GM12878 (cell line): ENCODE data around the gene CABP7. TPM values are rescaled to one million over a fixed set of nuclear protein-coding genes. Genes with fewer than 3 reads are reported as not detected.

Source experiments
- ATAC-seq: fragments of 200-7000 bp; cut with Tn5 transposase; 3 replicates; pipeline ENCODE4 v1.9.1; 2020; ENCODE audit warnings: mild to moderate bottlenecking, moderate library complexity
- BruUV-seq: library from RNA; stranded (reverse); fragments of 400-500 nt; replicated peaks from 2 replicates; lab custom pipeline; 2021; lab: Mats Ljungman, UMichigan
- CTCF ChIA-PET: fragments of 300-600 bp; sonication (Branson Sonifier 250); formaldehyde crosslinking; extraction: SDS; loops from one replicate; lab custom pipeline; 2021; ENCODE audit warnings: inconsistent platforms; lab: Yijun Ruan, JAX
- POLR2A ChIA-PET: fragments of 350-600 bp; formaldehyde crosslinking; extraction: SDS; loops from one replicate; lab custom pipeline; 2021; ENCODE audit warnings: inconsistent platforms; lab: Charles Lee
- RAD21 ChIA-PET: fragments of 300-600 bp; sonication (Branson Sonifier 250); formaldehyde crosslinking; loops from one replicate; lab custom pipeline; 2023; ENCODE audit warnings: antibody characterized with exemption; ENCODE audit not compliant: unreplicated experiment; lab: Charles Lee
- SMC1A ChIA-PET: fragments of 300-600 bp; sonication (Branson Sonifier 250); formaldehyde crosslinking; loops from one replicate; lab custom pipeline; 2023; ENCODE audit not compliant: unreplicated experiment, uncharacterized antibody; lab: Charles Lee
- DNase-seq: peaks from one replicate; pipeline ENCODE4 v3.0.0-alpha.2; 2011; ENCODE audit warnings: low read depth, low spot score
- FAIRE-seq: peaks from 3 replicates; lab custom pipeline; 2011; peaks lifted over from hg19 to GRCh38; lab: Jason Lieb, UNC
- H2AFZ ChIP-seq: 2 replicates; pipeline ENCODE4 v1.6.0; 2011; ENCODE audit warnings: low read depth, low read length, control low read depth; ENCODE audit not compliant: control insufficient read depth
- H3K27ac ChIP-seq: 2 replicates; pipeline ENCODE4 v1.5.1; 2011; ENCODE audit warnings: control low read depth; ENCODE audit not compliant: control insufficient read depth, insufficient read depth
- H3K27me3 ChIP-seq, 2 experiments: replicated peaks in 1 of 2; 2 replicates each; pipeline versions ENCODE4 v1.6.0 to v1.6.1; 2011; ENCODE audit warnings: low read length in 1 of 2; ENCODE audit not compliant: control insufficient read depth in 2 of 2, insufficient read depth in 2 of 2
- H3K36me3 ChIP-seq, 2 experiments: 2 replicates each; pipeline ENCODE4 v1.5.1; 2011; ENCODE audit warnings: low read length in 1 of 2; ENCODE audit not compliant: control insufficient read depth in 2 of 2, insufficient read depth in 2 of 2
- H3K4me1 ChIP-seq: 2 replicates; pipeline ENCODE4 v1.6.1; 2011; ENCODE audit warnings: mild to moderate bottlenecking, low read length, moderate library complexity, mixed read lengths; ENCODE audit not compliant: control insufficient read depth, insufficient read depth
- H3K4me2 ChIP-seq: 2 replicates; pipeline ENCODE4 v1.6.0; 2011; ENCODE audit warnings: control low read depth; ENCODE audit not compliant: control insufficient read depth, insufficient read depth
- H3K4me3 ChIP-seq: fragments of 200-600 bp; sonication (generic); 2 replicates; pipeline ENCODE4 v1.5.1; 2016
- H3K79me2 ChIP-seq: 2 replicates; pipeline ENCODE4 v1.6.0; 2011; ENCODE audit warnings: low read length; ENCODE audit not compliant: control insufficient read depth, insufficient read depth
- H3K9ac ChIP-seq: 2 replicates; pipeline ENCODE4 v1.8.0; 2011; ENCODE audit warnings: low read length, control low read depth, mixed read lengths; ENCODE audit not compliant: control insufficient read depth, insufficient read depth
- H3K9me3 ChIP-seq: replicated peaks from 3 replicates; pipeline ENCODE4 v1.5.1; 2011; ENCODE audit warnings: mild to moderate bottlenecking, low read length; ENCODE audit not compliant: control insufficient read depth, insufficient read depth
- H4K20me1 ChIP-seq: 2 replicates; pipeline ENCODE4 v1.6.0; 2011; ENCODE audit not compliant: control insufficient read depth, insufficient read depth
- JUNB ChIP-seq: IDR thresholded peaks from 2 replicates; pipeline ENCODE4 v1.6.1; 2016; ENCODE audit warnings: antibody characterized with exemption, mild to moderate bottlenecking
- MEF2B ChIP-seq: fragments of 450-650 bp; IDR thresholded peaks from 2 replicates; pipeline ENCODE4 v1.6.1; 2018; ENCODE audit warnings: mild to moderate bottlenecking, moderate library complexity; ENCODE audit not compliant: partially characterized antibody, poor library complexity, severe bottlenecking
- NFXL1 ChIP-seq: fragments of 450-650 bp; IDR thresholded peaks from 2 replicates; pipeline ENCODE4 v1.6.1; 2017; ENCODE audit warnings: antibody characterized with exemption, mild to moderate bottlenecking, borderline replicate concordance
- PRDM15 ChIP-seq: fragments of 450-650 bp; formaldehyde crosslinking; IDR thresholded peaks from 2 replicates; pipeline ENCODE4 v1.4.0; 2020; ENCODE audit warnings: mild to moderate bottlenecking, moderate library complexity
- RB1 ChIP-seq: fragments of 450-650 bp; formaldehyde crosslinking; IDR thresholded peaks from 2 replicates; pipeline ENCODE4 v1.6.1; 2017; ENCODE audit warnings: mild to moderate bottlenecking, borderline replicate concordance
- STAT3 ChIP-seq: IDR thresholded peaks from 2 replicates; pipeline ENCODE4 v1.6.1; 2011; ENCODE audit warnings: low read depth, low read length, improper control_type of control experiment
- WGBS: methylation state at CpG from one replicate; pipeline ENCODE4 v1.1.6; 2016; ENCODE audit warnings: low lambda C conversion rate; ENCODE audit not compliant: insufficient replicate concordance, insufficient coverage; ENCODE audit errors: missing lambda C conversion rate; 5-methylcytosine and 5-hydroxymethylcytosine counted together
- in situ Hi-C: fragments of 300-500 bp; cut with MboI; formaldehyde crosslinking; loops from 9 replicates; pipeline ENCODE4 v1.14.3; 2018; ENCODE audit warnings: mixed read lengths
- intact Hi-C: fragments of 100-400 bp; cut with micrococcal nuclease; formaldehyde crosslinking; loops from one replicate; pipeline ENCODE4 v1.14.2; 2022; ENCODE audit not compliant: unreplicated experiment
- polyA plus RNA-seq, 11 experiments: library from polyadenylated mRNA; depleted of rRNA in 4 of 11; unstranded in 6 of 11; stranded (reverse) in 5 of 11; fragments of >200 nt; fragmentation: Nextera tagmentation in 4 of 11; fragmentation: Illumina TruSeq in 1 of 11; extraction: Ambion mirVana in 4 of 11; extraction: Trizol in 1 of 11; gene quantifications; 1 replicate in 1 of 11; 2 replicates in 10 of 11; pipeline versions ENCODE4 v1.2.1 to v1.2.3, GENCODE V29; 2011 to 2016; ENCODE audit warnings: inconsistent platforms in 2 of 11, missing spikeins in 2 of 11, low read depth in 1 of 11
- total RNA-seq, 4 experiments: library from RNA; depleted of rRNA in 3 of 4; stranded (reverse); fragments of >200 nt in 3 of 4; fragmentation: Illumina TruSeq in 1 of 4; extraction: Trizol in 1 of 4; gene quantifications; 2 replicates each; pipeline versions ENCODE4 v1.2.1 to v1.2.3, GENCODE V29; 2013 to 2021

The CABP7 gene
- total and polyA plus RNA-seq, 10 of the 15 experiments (the other 5 are each of a cell fraction or from before 2014, with no cell fraction given), result 0.02 to 0.18 (median 0.05) TPM; not detected in 5

- no peak for TF ChIP-seq STAT3
These were observed 36.1 kb downstream of the CABP7 start (continued) for GRCh38 chr22:29755889-29756288.

- intact Hi-C loops (no loop called here), in situ Hi-C loops (no loop called here)
- Histone ChIP-seq H3K27me3 (no peaks in the 10 kb centered on the region), H3K4me2 (no peak overlapping the region), H3K4me1 (no peaks in the 10 kb centered on the region), H3K36me3 (no peaks in the 10 kb centered on the region), H3K9ac (no peak overlapping the region), H2AFZ (no peak overlapping the region), H3K4me3 (no peak overlapping the region), H3K79me2 (no peaks in the 10 kb centered on the region), H3K9me3 (no peaks in the 10 kb centered on the region), H3K27ac (no peak overlapping the region), H4K20me1 (no peaks in the 10 kb centered on the region)
- ChIA-PET CTCF (no interaction called here), POLR2A (no interaction called here), RAD21 (no interaction called here), SMC1A (interaction anchor here (1.5 kb wide), 1 partner anchor 10 kb away, joined by 4 read pairs; the partner anchor contains the start of genes UQCR10 and ZMAT5)
- ATAC-seq (no peak), DNase-seq (no peak), FAIRE-seq (no peak)
- no peak for TF ChIP-seq JUNB
- no peak for TF ChIP-seq PRDM15 (CRISPR knock-in tag)
- TF ChIP-seq NFXL1, result no peak
- TF ChIP-seq MEF2B, result no peak
- TF ChIP-seq RB1, result no peak
- BruUV-seq, result no TSS peak
- 82% methylated on average over 7 of the region's 7 CpGs for WGBS
These were observed 36.5 kb downstream of the CABP7 start for GRCh38 chr22:29756341-29756740.
